HG03196 (cell line): Measurements from ENCODE around the gene CERCAM.
"Not testable (repeated sequence)": the region's sequence is repeated elsewhere in the genome, so short reads cannot be mapped to it uniquely, and the experiment has no call there.

Source experiments
- ATAC-seq: cut with Tn5 transposase; IDR thresholded peaks from one replicate; pipeline ENCODE4 v1.9.1; 2021; ENCODE audit not compliant: unreplicated experiment

CERCAM gene

DNA sequence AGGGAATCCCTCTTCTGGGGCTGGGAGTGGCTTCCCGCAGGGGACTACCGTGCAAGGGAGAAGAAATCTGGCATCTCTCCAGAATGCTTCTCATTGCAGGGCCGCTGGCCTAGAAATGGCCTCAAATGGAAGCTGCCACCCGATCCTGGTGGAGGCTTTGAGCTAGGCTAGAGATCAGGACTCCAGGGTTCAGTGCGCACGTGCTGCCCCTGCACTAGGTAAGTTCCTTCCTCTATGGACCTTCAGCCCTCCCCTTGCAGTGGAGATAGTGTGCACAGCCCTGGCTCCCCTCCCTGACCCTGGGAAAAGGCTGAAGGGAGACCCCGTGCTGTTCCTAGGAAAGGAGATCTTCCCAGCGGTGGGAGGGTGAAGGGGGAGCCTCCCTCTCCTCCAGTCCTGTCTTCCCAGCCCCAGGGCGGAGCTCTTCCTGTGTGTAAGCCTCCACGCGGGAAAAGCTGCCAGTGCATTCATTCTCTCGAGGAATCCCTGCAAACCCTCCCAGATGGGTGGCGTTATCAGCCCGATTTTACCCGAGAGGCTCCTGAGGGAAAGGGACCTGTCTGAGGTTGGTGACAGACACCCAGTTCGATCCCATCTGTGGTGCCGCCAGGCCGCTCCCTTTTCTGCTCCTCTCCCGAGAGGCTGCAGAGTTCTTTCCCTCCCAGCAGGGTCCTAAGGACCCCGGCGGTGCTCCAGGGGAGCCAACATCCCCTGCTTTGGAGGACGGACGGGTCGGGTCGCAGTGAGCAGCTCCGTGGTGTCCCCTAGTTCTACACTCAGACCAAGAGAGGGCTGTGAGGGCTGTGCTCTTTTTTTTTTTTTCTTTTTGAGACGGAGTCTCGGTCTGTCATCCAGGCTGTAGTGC lies 1.4 kb upstream of the CERCAM start:
- no peak for ATAC-seq

DNA sequence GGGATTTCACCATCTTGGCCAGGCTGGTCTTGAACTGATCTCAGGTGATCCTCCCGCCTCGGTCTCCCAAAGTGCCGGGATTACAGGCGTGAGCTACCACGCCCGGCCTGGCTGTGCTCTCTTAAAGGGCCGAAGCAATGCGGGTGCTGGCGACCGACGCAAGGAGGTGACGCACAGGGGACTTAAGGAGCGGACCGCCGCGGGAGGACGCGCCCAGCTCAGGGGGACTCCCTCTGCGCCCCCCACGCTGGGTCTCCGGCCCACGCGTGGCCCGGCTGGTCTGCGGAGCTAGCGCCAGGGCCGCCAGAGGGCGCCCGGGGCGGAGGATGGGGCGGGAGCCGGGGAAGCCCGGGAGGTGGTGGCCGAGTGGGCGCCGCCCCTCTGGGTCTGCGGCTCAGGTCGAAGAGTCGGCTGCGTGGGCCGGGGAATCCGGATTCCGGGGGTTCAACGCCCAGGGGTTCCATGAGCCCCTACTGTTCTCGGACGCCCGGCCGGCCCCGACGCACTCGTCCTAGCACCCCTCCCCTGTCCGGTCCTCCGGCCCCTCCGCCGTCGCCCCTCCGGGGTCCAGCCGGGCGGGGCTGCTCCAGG lies 502 bp upstream of the CERCAM start:
- peak; percentile 67 for ATAC-seq

DNA sequence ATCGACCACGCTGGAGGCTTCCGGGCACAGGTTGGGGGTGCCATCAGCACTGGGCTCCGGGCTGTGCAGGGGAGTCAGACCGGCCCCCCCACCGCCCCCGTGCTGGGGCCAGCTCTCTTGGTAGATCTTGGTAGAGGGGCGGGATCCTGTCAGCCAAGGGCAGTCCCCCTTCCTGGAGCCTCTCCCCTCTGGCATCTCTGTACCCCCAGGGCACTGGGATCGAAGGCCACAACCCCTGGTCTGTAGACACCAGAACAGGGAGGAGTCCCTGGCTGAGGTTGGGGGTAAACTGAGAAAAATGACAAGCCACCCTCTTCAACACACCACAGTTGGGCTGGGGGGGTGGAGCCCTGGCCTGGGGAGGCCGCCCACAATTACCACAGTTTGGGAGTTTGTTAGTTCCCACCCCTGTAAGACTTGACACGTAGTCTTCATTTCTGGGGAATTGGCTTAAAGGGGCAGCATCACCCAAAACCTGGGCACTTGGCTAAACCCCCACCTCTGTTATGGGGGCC lies 882 bp downstream of the CERCAM start:
- no peak for ATAC-seq

DNA sequence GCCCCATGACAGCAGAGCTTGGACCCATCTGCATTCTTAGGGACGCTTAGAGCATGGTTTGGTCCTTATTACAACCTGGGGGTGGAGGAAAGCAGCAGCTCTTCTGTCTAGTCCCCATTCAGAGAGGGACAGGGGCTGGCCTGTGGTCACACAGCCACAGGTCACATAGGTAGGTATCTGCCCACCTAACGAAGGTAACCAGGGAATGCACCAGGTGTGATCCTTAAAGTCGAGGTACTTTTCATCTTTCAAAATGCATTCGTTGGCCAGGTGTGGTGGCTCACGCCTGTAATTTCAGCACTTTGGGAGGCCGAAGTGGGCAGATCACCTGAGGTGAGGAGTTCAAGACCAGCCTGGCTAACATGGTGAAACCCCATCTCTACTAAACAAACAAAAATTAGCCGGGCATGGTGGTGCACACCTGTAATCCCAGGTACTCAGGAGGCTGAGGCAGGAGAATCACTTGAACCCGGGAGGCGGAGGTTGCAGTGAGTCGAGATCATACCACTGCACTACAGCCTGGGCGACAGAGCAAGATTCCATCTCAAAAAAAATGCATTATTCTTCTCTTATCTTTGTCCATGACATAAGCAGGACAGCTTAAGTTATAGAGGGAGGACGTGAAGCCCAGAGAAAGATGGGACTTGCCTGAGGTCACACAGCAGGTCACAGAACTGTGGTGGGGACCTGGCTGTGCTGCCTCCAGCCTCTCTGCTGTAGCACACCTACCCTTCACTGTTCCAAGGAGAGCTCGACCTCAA lies 1.5 kb downstream of the CERCAM start:
- not testable (repeated sequence) for ATAC-seq

DNA sequence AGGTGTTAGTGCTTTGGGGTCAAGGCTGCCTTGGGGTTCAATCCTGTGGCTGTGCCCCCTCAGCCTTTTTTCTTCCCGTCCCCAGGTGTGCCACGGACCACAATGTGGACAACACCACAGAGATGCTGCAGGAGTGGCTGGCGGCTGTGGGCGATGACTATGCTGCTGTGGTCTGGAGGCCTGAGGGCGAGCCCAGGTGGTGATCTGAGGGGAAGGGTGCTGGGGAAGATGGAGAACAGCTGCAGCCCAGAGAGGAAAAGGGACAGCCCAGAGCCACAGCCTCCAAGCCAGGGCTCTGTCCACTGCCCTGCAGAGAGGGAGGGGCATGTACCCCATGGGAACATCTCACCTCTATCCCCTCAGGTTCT lies 2.1 kb downstream of the CERCAM start:
- ATAC-seq: no peak

DNA sequence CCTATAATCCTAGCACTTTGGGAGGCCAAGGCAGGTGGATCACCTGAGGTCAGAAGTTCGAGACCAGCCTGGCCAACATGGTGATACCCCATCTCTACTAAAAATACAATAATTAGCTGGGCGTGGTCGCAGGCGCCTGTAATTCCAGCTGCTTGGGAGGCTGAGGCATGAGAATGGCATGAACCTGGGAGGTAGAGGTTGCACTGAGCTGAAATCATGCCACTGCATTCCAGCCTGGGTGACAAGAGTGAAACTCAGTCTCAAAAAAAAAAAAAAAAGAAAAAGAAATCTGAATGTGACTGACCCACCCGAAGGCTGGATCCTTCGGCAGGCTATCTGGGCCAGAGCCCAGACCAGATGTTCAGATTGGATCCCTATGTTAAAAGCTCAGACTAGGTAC lies 2.7 kb downstream of the CERCAM start:
- not testable (repeated sequence) for ATAC-seq

DNA sequence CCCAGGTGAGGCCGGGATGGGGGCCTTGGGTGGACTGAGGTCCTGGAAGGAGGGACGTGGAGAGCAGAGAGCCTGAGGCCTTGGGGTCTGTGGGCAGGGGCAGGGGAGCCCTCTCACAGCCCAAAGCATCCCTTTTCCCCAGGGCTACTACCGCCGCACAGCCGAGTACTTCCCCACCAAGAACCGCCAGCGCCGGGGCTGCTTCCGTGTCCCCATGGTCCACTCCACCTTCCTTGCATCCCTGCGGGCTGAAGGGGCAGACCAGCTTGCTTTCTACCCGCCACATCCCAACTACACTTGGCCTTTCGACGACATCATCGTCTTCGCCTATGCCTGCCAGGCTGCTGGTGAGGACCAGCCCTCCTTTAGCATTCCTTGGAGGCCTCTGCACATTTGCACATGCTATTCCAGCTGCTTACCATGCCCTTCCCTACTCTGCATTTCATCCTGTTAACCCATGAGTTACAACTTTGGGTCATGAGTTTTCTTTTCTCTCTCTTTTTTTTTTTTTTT lies 3.7 kb downstream of the CERCAM start:
- ATAC-seq: no peak

DNA sequence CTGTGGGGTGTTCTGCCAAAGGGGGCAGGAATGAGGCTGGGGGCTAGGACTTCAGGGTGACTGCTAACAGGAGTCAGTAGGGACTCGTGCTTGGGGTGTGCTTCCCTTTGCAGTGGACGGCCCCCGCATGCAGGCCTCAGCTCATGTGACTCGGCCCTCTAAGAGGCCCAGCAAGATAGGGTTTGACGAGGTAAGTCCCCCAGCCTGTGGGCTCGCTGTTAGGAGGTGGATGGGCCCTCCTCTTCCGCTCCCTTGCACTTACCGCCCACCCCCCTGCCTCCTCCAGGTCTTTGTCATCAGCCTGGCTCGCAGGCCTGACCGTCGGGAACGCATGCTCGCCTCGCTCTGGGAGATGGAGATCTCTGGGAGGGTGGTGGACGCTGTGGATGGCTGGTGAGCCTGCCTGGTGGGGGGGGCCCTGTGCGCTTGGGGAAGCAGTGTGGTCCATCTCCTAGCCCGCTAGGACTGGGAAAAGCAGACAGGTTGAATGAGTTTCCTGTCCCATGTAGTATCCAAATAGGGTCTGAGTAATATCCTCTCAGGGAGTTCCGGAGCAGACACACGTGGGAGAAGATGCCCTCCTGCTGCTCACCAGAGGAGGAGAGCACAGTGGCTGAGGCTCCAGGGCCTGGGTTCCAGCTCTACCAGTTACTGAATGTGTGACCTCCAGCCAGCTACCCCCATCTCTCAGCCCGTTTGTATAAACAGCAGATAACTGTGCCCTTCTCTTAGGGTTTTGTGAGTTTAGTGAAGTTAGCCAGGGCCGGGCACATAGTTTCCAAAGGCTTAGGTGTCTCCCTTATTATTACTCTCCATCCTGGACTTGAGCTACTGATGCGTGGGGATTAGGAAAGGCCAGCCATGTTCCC lies 8.2 kb downstream of the CERCAM start:
- ATAC-seq: no peak

DNA sequence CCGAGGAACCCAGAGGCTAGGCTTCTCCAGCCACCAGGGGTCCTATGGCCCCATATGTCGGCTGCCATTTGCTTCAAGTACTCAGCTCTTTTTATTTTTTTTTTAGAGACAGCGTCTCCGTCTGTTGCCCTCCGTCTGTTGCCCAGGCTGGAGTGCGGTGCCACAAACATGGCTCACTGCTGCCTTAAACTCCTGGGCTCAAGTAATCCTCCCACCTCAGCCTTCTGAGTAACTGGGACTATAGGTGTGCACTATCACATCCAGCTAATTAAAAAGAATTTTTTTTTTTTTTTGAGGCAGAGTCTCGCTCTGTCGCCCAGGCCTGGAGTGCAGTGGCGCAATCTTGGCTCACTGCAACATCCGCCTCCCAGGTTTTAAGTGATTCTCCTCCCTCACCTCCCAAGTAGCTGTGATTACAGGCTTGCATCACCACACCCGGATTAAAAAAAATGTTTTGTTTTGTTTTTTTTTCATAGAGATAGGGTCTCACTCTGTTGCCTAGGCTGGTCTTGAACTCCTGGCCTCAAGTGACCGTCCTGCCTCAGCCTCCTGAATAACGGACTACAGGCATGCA lies 8.9 kb downstream of the CERCAM start:
- no peak for ATAC-seq

DNA sequence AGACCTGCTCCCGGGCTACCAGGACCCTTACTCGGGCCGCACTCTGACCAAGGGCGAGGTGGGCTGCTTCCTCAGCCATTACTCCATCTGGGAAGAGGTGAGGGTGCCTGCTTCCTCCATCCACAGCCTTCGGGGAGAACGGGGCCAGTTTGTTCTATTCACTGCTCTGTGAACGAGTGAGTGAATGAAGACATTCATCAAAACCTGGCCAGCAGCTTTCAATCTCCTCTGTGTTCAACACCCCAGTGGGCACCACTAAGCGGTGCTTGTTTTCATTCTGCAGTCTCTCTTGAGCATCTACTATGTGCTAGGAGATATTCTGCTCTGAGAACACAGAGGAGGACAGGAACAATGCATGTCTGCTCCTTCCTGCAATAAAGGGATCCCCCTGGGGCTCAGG lies 10.6 kb downstream of the CERCAM start:
- ATAC-seq: no peak

DNA sequence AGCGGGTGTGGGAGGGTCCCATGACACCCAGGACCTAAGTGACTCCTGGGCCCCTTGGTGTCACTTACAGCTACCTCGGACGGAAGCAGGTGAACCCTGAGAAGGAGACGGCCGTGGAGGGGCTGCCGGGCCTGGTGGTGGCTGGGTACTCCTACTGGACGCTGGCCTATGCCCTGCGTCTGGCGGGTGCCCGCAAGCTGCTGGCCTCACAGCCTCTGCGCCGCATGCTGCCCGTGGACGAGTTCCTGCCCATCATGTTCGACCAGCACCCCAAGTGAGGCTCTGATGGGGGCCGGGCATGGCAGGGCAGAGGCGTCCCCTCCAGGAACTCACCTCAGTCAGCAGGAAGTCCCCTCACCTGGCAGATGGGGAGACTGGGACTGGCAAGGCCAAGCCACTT lies 13.7 kb downstream of the CERCAM start:
- ATAC-seq: no peak

DNA sequence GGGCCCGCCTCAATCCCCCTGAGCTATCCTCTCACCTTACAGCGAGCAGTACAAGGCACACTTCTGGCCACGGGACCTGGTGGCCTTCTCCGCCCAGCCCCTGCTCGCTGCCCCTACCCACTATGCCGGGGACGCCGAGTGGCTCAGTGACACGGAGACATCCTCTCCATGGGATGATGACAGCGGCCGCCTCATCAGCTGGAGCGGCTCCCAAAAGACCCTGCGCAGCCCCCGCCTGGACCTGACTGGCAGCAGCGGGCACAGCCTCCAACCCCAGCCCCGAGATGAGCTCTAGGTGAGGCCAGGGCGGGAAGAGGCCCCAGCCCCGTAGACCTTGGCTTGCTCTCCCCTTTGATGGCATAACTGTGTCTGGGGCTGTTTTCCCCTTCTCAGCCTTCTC lies 15.0 kb downstream of the CERCAM start:
- ATAC-seq: no peak

DNA sequence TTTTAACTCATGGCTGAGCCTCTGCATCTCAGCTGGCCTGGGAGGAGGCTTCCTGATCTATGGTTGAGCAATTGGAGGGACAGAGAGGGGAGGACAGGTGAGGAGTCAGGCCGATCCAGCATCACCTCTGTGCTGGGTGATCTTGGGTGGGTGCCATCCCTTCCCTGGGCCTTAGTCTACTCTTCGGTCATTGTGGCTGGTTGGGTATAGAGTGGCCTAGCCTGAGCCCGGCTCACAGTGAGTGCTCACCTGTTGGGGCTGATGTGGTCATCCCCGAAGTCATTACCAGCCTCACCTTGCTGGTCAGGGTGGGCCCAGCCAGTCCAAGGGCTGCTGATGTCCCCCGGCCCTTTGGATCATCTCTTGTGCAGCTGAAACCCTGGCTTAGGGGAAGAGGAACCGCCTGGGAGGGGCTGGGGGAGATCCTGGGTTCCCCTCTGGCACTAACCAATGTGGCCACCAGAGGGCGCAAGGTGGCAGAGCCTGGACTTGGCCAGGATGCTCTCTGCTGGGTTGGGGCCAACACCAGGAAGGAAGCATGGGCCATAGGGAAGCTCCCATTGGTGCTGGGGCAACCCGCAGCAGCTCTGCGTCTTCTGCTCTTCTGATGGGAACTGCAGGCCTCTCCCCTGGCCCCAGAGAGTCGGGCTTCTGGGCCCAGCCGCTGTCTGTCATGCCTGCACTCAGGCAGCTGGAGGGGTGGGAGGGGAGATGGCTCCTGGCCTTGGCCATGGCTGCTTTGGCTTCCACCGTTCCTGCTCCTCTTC lies 17.9 kb downstream of the CERCAM start:
- no peak for ATAC-seq

DNA sequence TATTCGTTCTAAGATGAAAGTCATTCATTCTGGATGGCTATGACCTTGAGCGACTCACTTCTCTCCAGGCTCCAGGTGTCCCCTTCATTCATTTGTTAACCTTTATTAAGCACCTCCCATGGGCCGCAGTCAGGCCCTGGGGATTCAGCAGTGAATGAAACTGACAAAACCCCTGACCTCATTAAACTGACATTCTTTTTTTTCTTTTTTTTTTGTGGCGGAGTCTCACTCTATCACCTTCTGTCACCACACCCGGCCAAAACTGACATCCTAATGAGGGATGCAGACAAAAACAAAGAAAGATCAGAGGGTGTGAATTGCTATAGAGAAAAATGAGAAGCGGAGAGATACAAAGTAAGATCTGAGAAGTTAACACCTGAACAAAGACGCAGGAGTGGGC lies 18.6 kb downstream of the CERCAM start:
- no peak for ATAC-seq

DNA sequence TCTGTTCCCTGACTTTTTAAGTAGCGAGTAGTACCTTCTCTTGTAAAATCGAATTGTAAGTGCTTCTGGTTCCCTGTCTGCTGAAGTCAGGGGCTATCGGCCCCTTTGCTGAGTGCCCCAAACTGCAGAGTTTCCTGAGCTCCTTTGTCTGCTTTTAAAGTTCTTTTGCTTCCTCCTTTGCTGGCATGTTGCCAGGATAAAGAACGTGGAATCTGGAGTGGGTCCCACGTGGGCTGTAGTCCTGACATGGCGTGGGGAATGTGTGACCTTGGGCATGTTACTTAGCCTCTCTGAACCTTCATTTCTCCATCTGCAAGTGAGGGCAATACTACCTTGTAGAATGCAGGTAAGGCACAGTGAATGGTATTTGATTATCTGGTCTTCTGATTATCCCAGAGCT lies 21.5 kb downstream of the CERCAM start:
- no peak for ATAC-seq

DNA sequence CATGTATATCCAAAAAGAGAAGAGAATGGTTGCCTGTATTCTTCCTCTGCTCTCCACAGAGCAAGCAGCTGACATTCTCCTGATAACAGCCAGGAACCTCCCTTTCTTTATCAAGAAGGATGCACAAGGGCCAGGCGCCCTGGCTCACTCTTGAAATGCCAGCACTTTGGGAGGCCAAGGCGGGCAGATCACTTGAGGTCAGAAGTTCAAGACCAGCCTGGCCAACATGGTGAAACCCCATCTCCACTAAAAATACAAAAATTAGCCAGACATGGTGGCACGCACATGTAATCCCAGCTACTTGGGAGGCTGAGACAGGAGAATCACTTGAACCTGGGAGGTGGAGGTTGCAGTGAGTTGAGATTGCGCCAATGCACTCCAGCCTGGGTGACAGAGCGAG lies 25.8 kb downstream of the CERCAM start:
- not testable (repeated sequence) for ATAC-seq

DNA sequence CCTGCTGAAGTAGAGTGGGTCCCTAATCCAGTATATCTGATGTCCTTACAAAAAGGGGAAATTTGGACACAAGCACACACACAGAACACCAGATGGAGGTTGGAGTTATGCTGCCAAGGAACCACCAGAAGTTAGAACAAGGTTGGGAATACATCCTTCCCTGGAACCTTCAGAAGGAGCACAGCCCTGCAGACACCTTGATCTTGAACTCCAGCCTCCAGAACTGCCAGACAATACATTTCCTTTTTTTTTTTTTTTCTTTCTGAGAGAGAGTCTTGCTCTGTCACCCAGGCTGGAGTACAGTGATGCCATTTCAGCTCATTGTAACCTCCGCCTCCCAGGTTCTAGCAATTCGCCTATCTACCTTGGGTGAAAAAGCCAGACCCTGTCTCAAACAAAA lies 28.1 kb downstream of the CERCAM start:
- no peak for ATAC-seq

DNA sequence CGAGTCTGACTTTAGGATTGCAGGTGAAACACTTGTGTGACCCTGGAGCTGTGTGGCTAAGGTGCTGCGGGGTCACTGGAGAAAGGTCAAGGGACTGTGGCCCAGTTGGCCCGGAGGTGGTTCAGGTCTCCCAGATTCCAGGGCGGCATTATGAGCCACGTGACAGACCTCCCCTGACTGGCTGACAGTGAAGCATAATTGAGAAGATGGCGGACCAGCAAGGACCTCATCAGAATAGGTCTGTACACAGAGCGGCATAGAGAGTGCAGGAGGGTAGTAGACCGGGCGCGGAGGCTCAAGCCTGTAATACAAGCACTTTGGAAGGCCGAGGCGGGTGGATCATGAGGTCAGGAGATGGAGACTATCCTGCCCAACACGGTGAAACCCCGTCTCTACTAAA lies 34.3 kb downstream of the CERCAM start:
- no peak for ATAC-seq

DNA sequence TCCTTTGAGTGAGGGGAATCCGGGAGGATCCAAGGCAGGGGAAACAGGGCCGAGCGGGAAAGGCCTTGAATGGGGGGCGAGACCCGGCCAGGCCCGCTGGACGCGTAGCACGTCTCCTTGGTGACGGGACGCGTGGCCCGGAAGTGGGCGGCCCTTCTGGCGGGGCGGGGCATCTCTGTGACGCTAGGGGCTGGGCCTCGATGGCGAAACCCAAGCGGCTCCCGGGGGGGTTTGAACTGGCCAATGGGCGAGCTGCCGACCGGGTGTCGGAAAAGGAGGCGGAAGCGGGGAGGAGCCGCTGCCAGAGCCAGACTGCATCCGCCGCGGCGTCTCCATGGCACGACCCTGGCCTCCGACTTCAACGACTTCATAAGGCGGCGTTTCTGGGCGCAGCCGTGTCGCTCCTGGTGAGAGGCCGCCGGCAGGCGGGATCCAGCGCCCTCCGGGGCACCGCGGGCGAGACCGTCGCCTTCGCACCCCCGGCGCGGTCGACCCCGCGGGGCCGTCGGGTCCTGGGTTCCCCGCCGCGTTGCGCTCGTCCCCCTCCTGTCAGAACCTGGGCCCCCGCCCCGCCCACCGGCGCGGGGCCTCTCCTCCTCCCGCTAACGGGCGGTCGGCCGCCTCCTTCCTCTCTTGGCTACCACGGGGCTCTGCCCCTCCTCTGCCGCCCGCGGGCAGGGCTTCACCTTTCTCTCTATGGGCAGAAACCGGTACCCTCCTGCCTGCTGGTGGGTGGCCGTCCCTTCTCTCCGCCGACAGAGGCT lies 35.4 kb downstream of the CERCAM start, which contains the start of gene ODF2:
Gene ODF2, plus strand, starts transcription at position 158 of the 764 bp plus-strand sequence. Its CDS starts 86 bp downstream, at position 244.
- peak; percentile 92 for ATAC-seq
